Coronary artery (tissue), 2 donors: ENCODE data around the gene CACNB1.
"Not testable (repeated sequence)": the region's sequence is repeated elsewhere in the genome, so short reads cannot be mapped to it uniquely, and the experiment has no call there.

ENCODE experiments used
- DNase-seq: peaks from one replicate; pipeline ENCODE4 v3.0.0-alpha.2; 2017; ENCODE audit warnings: low spot score
- H3K27ac ChIP-seq, 2 donors: fragments of 200-600 bp; sonication (generic); one replicate each; pipeline ENCODE4 v1.5.1; 2016 to 2019
- H3K4me3 ChIP-seq: fragments of 200-600 bp; sonication (generic); 2 replicates; pipeline ENCODE4 v1.5.1; 2016; ENCODE audit warnings: mild to moderate bottlenecking, moderate library complexity
- CTCF ChIP-seq: fragments of 200-600 bp; sonication (generic); IDR thresholded peaks from one replicate; pipeline ENCODE4 v1.5.1; 2019; ENCODE audit warnings: antibody characterized with exemption

Gene CACNB1

DNA sequence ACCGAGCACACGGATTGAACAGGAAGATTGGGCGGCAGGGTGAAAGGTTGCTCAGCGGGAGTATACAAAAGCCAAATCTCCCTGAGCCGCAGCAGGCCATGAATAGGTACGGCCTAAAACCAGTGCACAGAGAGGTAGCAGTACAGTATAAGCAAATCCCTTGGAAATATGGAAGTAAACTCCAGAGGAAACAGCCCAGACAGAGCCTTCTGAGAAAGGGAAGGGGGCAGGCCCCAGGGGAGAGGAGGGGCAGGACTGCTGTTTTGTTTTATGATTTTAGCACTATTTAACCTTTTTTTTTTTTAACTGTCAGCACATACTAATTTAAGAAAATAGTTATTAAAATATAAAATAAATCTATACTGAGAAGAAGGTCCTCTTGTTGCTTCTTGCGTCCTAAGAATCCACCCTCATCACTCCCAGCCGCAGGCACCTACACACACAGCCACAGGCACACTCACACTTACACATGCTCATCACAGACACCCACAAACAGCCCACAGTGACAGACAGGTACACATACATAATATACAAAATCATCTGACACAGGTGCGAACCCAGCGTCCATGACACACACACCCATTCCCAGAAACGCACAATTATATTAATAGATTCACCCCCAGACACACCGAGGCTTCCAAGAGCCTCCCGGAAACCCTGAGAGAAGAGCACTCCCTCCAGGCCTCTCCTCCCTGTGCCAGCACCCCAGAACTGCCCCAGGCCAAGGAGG is 58.9 kb downstream of the CACNB1 start:
- no peak overlapping the region for H3K4me3 ChIP-seq
- TF ChIP-seq CTCF: no peak
- H3K27ac ChIP-seq: no peak overlapping the region
- no peak for DNase-seq

DNA sequence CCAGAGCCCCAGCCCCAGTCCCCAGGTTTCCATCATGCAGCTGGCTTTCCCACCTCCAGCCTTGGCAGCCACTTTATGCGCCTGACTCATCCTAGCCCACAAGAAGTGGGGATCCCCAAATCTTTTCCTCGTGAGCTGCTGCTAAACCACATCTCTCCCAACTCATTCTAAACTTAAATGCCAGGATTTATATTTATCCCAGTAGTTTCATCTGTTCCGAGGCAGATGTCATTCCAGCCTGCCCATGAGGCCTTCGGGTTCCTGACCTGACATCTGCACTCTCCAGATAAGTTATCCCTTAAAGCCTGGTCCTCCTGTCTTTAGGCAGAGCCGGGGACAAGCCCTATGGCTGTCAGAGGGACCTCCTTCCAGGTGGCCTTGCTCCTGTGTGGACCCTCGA is 62.6 kb downstream of the CACNB1 start:
- no peak for TF ChIP-seq CTCF
- no peak overlapping the region for H3K27ac ChIP-seq
- no peak overlapping the region for H3K4me3 ChIP-seq
- DNase-seq: no peak

DNA sequence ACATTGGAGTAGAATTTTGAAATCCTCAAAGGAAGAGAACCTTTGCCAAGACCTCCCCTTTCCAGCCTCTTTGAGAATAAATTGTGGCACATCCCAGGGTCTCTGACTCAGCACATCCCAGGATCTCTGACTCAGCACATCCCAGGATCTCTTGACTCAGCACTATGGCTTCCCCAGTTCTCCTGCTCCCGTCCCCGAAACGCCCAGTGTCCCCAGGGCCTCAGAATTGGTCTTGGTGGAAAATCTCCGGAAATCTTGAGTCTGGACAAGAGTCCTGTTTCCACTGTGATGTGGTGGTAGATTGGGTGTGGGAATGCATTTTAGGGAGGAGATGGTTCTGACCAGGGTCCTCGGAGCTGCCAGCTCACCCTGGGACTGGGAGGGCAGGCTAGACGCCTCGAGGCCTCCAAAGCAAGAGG is 65.3 kb downstream of the CACNB1 start:
- Histone ChIP-seq H3K27ac (peak overlapping the region in 1 of 2 donors; percentile 11), H3K4me3 (no peak overlapping the region)
- no peak for DNase-seq
- no peak for TF ChIP-seq CTCF

- TF ChIP-seq CTCF: no peak
- Histone ChIP-seq H3K27ac (no peak overlapping the region), H3K4me3 (no peak overlapping the region)
- DNase-seq: no peak
Measured at GRCh38 chr17:39131616-39132015, 65.9 kb downstream of the CACNB1 start.

- TF ChIP-seq CTCF: no peak
- Histone ChIP-seq H3K4me3 (no peak overlapping the region), H3K27ac (no peak overlapping the region)
- DNase-seq: no peak
Measured at GRCh38 chr17:39130205-39130604, 67.3 kb downstream of the CACNB1 start.

DNA sequence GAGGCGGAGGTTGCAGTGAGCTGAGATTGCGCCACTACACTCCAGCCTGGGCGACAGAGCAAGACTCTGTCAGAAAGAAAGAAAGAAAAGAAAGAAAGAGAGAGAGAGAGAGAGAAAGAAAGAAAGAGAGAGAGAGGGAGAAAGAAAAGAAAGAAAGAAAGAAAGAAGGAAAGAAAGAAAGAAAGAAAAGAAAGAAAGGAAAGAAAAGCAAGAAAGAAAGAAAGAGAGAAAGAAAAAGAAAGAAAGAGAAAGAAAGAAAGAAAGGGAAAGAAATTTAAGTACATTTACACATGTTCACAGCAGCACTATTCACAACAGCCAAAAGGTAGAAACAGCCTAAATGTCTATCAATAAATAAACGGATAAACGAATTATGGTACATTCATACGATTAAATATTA is 67.9 kb downstream of the CACNB1 start:
- H3K4me3 ChIP-seq, DNase-seq, H3K27ac ChIP-seq: not testable (repeated sequence)

- TF ChIP-seq CTCF: no peak
- DNase-seq: no peak
- H3K27ac ChIP-seq: no peak overlapping the region
Measured at GRCh38 chr17:39126436-39126835, 71.0 kb downstream of the CACNB1 start.

More at GRCh38 chr17:39126436-39126835, 71.0 kb downstream of the CACNB1 start:
- no peak overlapping the region for H3K4me3 ChIP-seq
